Measurements from ENCODE around the gene ITCH. TPM values are rescaled to one million over a fixed set of nuclear protein-coding genes. Genes with fewer than 3 reads are reported as not detected.

Gene ITCH
- total RNA-seq, 2 donors from 2014 or later, result 46.2 to 70.6 TPM

DNA sequence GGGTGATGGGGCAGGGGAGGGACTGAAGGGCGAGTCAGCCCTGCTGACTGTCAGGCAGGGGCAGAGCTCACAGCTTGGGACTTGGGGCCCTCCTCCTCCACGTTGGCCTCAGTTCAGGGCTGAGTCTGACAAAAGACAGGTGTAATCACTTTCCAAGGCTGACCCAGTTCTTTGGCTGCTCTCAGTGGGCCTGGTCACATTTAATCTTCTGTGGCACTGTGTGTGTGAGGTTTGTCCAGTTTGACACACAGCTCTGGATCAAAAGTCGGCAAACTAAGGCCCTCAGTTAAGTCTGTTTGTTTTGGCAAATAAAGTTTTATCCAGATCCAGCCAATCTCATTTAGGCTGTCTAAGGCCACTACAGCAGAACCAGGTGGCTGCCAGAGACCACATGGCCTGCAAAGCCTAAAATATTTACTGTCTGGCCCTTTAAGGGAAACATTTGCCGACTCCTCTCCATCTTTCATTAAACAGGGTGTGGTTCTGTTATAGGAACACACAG is 190.3 kb downstream of the ITCH start:
- DNase-seq (ENCODE audit: low spot score) (no peak), ATAC-seq (ENCODE audit: insufficient number of reproducible peaks, low FRiP score, low read depth) (no peak)
- Histone ChIP-seq H3K36me3 (no peaks in the 10 kb centered on the region), H3K4me1 (ENCODE audit: control insufficient read depth in 1 of 2, low read depth in 2 of 2) (peaks cover 0 to 15% of the 10 kb centered on the region in 2 donors), H3K9me3 (no peaks in the 10 kb centered on the region), H3K27ac (no peak overlapping the region), H3K27me3 (replicated peaks; ENCODE audit: insufficient read depth) (no peaks in the 10 kb centered on the region), H3K4me3 (no peak overlapping the region)
- TF ChIP-seq, protein P1, sequence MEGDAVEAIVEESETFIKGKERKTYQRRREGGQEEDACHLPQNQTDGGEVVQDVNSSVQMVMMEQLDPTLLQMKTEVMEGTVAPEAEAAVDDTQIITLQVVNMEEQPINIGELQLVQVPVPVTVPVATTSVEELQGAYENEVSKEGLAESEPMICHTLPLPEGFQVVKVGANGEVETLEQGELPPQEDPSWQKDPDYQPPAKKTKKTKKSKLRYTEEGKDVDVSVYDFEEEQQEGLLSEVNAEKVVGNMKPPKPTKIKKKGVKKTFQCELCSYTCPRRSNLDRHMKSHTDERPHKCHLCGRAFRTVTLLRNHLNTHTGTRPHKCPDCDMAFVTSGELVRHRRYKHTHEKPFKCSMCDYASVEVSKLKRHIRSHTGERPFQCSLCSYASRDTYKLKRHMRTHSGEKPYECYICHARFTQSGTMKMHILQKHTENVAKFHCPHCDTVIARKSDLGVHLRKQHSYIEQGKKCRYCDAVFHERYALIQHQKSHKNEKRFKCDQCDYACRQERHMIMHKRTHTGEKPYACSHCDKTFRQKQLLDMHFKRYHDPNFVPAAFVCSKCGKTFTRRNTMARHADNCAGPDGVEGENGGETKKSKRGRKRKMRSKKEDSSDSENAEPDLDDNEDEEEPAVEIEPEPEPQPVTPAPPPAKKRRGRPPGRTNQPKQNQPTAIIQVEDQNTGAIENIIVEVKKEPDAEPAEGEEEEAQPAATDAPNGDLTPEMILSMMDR (IDR thresholded peaks at IDR 0.05), result no peak

DNA sequence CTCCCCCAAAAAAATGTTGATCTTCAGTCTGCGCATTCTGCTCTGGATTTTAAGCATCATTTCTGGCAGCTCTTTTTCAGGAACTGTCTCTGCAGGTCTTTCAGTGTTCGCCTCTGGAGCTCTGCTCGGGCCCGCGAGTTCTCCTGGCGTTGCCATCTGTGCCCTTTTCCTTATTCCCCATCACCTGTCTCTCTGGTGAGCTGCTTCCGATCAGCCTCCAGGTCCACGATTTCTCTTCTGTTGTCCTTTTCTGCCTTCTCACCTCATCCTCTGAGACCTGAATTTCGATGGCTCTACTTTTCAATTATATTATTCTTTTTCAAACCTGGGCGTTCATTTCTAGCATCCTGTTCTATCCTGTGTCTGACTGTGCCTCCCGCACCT is 194.9 kb downstream of the ITCH start:
- Histone ChIP-seq H3K9me3 (no peaks in the 10 kb centered on the region), H3K27me3 (replicated peaks; ENCODE audit: insufficient read depth) (no peaks in the 10 kb centered on the region), H3K4me1 (ENCODE audit: control insufficient read depth in 1 of 2, low read depth in 2 of 2) (peaks cover 0 to 15% of the 10 kb centered on the region in 2 donors), H3K36me3 (no peaks in the 10 kb centered on the region), H3K27ac (peak overlapping the region; percentile 98 to 99), H3K4me3 (peak overlapping the region; percentile 90)
- ATAC-seq (ENCODE audit: insufficient number of reproducible peaks, low FRiP score, low read depth) (no peak), DNase-seq (ENCODE audit: low spot score) (no peak)
- TF ChIP-seq, protein P1 (IDR thresholded peaks at IDR 0.05), result no peak

DNA sequence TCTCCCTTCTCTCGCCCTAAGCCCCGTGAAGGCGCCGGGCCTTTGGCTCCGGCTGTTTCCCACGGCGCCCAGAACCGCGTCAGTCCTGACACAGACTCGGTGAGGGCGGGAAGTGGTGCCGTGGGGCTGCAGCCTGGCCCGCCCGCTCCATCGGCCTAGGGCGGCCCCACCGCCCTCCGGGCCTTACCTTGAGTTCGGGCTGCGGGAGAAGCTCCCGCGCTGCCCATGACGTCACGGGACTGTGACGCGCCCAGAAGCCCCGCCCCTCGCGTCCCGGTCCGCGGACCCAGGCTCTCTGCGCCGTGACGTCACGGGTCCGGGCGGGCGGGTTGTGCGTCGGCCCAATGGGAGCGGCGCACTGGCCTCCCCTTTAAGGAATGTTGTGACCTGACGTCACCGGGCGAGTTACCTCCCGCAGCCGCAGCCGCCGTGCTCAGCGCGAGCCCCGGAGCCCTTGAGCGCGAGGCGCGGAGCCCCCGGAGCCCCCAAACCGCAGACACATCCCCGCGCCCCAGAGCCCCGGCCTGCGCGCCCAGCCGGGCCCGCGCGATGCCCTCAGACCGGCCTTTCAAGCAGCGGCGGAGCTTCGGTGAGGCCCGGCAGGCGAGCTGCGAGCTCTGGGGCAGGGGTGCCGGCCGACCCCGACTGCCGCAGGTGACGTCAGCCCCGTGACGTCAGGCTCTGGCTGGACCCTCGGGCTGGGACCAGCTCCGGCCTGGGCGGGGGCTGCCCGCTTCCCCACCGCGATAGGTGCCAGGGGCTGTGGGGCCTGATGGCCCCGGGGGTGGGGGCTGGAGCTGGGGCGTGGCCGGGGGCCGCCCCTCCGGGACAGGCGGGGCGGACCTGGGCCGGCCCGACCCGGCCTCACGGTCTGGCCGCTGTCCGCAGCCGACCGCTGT is 195.5 kb downstream of the ITCH start, which contains the start of gene MAP1LC3A:
Gene MAP1LC3A, plus strand, starts transcription at position 399 of the 899 bp plus-strand sequence. Its CDS starts 151 bp downstream, at position 550.
- H3K4me1 ChIP-seq (ENCODE audit: control insufficient read depth in 1 of 2, low read depth in 2 of 2), result peaks cover 0 to 10% of the 10 kb centered on the region in 2 donors
- TF ChIP-seq, protein P1 (IDR thresholded peaks at IDR 0.05), result no peak
- H3K9me3 ChIP-seq, result no peaks in the 10 kb centered on the region
- peak; percentile 90 for DNase-seq (ENCODE audit: low spot score)
- H3K36me3 ChIP-seq, result no peaks in the 10 kb centered on the region
- peak; percentile 86 for ATAC-seq (ENCODE audit: insufficient number of reproducible peaks, low FRiP score, low read depth)
- H3K27ac ChIP-seq, result peak within 1 kb of the TSS; percentile 98 to 99
- H3K4me3 ChIP-seq, result peak within 1 kb of the TSS; percentile 90
- H3K27me3 ChIP-seq (replicated peaks; ENCODE audit: insufficient read depth), result no peaks in the 10 kb centered on the region

GRCh38 chr20:34559311-34560140 is 196.5 kb downstream of the ITCH start:
- ATAC-seq (ENCODE audit: insufficient number of reproducible peaks, low FRiP score, low read depth), result no peak
- TF ChIP-seq, protein P1 (IDR thresholded peaks at IDR 0.05), result peak; percentile 12
- DNase-seq (ENCODE audit: low spot score), result no peak

DNA sequence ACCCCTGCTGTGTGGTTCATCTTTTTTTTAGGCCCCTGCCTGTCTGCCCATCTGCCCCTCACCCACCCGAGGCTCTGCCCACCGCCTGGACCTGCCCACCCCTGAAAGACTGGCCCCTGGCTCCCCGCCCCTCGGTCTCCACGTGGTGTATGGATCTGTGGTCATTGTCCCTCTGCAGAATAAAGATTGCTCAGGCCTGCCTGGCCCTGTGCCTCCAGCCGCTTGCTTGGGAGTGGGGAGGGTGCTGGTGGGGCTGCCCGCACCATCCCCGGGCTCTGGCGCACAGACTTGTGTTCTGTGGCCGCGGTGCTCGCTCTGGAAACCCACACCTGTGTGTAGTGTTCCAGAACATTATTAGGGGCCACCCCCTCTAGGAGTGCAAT is 197.1 kb downstream of the ITCH start:
- Histone ChIP-seq H3K27me3 (replicated peaks; ENCODE audit: insufficient read depth) (no peaks in the 10 kb centered on the region), H3K36me3 (no peaks in the 10 kb centered on the region), H3K4me3 (no peak overlapping the region), H3K9me3 (no peaks in the 10 kb centered on the region), H3K27ac (no peak overlapping the region), H3K4me1 (ENCODE audit: control insufficient read depth in 1 of 2, low read depth in 2 of 2) (peaks cover 0 to 5% of the 10 kb centered on the region in 2 donors)
- TF ChIP-seq, protein P1 (IDR thresholded peaks at IDR 0.05), result no peak
- ATAC-seq (ENCODE audit: insufficient number of reproducible peaks, low FRiP score, low read depth), result no peak
- DNase-seq (ENCODE audit: low spot score), result no peak

More at GRCh38 chr20:34559311-34560140, 196.5 kb downstream of the ITCH start:
- no peaks in the 10 kb centered on the region for H3K27me3 ChIP-seq (replicated peaks; ENCODE audit: insufficient read depth)
- no peaks in the 10 kb centered on the region for H3K9me3 ChIP-seq
- H3K27ac ChIP-seq, result peak overlapping the region; percentile 98 to 99
- H3K36me3 ChIP-seq, result no peaks in the 10 kb centered on the region
- peaks cover 0 to 5% of the 10 kb centered on the region in 2 donors for H3K4me1 ChIP-seq (ENCODE audit: control insufficient read depth in 1 of 2, low read depth in 2 of 2)
- H3K4me3 ChIP-seq, result peak overlapping the region; percentile 90

Data from thoracic aorta (tissue), 2 donors.